Fibroblast of peridontal ligament (primary cell): ENCODE measurements around the gene RPL13A.
"Not testable (repeated sequence)": the region's sequence is repeated elsewhere in the genome, so short reads cannot be mapped to it uniquely, and the experiment has no call there.

Source experiments
- DNase-seq: peaks from one replicate; pipeline ENCODE4 v3.0.0-alpha.2; 2010; ENCODE audit errors: extremely low read depth

Gene RPL13A

DNA sequence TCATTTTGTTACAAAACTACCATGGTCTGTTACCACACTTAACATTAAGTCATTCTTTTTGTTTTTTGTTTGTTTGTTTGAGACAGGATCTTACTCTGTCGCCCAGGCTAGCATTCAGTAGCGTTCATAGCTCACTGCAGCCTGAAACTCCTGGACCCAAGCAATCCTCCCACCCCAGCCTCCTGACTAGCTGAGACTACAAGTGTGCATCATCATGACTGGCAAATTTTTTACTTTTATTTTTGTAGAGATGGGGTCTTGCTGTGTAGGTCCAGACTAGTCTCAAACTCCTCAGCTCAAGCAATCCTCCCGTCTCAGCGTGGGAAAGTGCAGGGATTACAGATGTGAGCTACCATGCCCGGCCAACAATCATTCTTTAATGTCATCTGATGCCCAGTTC, 31.1 kb upstream of the RPL13A start:
- DNase-seq, result no peak

DNA sequence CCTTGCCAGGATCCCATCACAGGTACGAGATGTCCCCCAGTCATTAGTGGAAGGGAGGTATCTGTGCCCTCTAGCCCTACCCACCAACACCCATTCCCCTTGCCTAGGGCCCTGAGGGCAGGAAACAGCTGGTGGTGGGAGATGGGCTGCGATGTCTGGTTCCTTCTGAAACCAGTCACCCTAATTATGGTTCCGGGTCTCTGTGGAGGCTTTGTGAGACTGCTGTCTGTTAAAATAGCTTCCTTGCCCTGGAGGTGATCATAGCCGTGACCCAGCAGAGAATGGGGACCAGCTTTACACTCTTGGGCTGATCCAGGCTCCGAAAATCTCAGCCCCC, 28.9 kb upstream of the RPL13A start:
- no peak for DNase-seq

DNA sequence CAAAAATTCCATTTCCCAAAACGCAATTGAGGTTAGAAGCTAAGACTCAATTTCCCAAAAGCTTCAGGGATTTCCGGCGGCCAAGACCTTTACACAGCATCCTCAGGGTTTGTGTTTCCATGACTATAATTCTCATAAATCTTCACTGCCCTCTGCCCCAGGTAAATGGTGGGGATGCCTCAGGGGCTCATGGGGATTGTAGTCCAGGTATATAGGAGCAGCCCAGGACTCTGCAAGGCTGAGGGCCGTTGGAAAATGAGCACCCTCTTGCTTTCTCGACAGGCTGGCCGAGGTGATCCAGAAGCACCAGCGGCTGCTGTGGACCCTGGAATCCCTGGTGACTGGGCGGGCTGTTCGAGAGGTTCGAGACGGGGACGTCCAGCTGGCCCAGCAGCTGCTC, 28.0 kb upstream of the RPL13A start:
- no peak for DNase-seq

DNA sequence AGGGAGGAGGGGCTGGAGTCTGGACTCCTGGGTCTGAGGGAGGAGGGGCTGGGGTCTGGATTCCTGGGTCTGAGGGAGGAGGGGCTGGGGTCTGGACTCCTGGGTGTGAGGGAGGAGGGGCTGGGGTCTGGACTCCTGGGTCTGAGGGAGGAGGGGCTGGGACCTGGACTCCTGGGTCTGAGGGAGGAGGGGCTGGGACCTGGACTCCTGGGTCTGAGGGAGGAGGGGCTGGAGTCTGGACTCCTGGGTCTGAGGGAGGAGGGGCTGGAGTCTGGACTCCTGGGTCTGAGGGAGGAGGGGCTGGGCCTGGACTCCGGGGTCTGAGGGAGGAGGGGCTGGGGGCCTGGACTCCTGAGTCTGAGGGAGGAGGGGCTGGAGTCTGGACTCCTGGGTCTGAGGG, 26.3 kb upstream of the RPL13A start:
- DNase-seq, result not testable (repeated sequence)

DNA sequence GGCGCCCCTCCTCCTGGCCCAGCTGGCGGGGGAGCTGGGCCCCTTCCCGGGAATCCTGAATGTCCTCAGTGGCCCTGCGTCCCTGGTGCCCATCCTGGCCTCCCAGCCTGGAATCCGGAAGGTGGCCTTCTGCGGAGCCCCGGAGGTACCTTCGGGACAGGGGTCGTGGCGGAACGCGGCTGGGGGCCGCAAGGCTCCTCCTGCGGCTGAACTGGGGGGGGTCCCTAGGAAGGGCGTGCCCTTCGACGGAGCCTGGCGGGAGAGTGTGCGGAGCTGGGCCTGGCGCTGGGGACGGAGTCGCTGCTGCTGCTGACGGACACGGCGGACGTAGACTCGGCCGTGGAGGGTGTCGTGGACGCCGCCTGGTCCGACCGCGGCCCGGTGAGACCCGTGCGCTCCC, 25.8 kb upstream of the RPL13A start:
- DNase-seq, result no peak

DNA sequence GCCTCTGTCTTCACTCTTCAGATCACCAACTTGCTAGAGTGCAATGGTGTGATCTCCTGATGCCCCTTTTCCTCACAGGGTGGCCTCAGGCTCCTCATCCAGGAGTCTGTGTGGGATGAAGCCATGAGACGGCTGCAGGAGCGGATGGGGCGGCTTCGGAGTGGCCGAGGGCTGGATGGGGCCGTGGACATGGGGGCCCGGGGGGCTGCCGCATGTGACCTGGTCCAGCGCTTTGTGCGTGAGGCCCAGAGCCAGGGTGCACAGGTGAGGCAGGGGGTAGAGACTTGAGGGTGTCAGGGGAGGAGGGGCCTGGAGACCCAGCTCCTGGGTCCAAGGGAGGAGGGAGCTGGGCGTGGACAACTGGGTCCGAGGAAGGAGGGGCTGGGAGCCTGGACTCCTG, 24.9 kb upstream of the RPL13A start:
- no peak for DNase-seq

DNA sequence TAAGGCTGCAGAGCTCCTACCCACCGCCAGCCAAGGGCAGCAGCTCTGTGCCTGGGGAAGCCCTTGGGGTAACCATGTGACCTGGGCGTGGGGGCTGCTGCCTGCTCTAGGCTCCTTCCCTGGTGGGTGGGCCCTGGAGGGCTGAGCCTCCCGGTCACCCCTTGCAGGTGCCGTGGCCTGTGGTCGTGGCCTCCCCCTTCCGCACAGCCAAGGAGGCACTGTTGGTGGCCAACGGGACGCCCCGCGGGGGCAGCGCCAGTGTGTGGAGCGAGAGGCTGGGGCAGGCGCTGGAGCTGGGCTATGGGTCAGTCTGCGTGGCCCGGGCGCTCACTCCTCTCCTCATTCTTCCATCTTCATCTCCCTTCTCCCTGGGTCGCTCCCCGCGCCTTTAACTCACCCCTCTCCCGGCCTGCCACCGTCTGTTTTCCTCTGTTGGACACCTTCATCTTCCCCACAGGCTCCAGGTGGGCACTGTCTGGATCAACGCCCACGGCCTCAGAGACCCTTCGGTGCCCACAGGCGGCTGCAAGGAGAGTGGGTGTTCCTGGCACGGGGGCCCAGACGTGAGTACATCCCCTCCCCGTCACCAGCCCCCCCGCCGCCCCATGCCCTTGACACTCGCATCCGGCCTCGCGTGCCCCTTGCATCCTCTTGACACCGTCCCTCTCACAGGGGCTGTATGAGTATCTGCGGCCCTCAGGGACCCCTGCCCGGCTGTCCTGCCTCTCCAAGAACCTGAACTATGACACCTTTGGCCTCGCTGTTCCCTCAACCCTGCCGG, 23.3 kb upstream of the RPL13A start:
- DNase-seq, result no peak

DNA sequence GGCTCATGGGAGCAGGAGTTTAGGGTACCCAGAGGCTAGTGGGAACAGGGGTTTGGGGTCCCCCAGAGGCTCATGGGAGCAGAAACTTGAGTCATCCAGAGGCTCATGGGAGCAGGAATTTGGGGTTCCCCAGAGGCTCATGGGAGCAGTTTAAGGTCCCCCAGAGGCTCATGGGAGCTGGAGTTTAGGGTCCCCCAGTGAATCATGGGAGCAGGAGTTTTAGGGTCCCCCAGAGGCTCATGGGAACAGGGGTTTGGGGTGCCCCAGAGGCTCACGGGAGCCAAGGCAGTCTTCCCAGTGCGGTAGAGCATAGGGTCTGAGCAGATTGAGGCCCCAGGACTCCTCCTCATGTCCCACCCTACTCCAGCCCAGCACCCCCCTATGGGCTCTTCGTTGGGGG, 22.0 kb upstream of the RPL13A start:
- no peak for DNase-seq

DNA sequence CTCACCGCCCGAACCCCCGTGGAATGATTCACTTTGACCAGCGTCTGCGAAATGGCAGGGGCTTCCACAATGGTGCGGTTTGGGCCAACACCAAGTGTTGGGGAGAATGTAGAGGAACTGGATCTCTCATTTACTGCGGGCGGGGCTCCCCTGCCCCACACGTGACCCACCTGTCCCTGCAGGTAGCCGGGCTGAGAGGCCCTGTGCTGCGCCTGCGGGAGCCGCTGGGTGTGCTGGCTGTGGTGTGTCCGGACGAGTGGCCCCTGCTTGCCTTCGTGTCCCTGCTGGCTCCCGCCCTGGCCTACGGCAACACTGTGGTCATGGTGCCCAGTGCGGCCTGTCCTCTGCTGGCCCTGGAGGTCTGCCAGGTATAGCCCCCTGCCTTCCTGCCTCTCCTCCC, 19.2 kb upstream of the RPL13A start:
- no peak for DNase-seq

DNA sequence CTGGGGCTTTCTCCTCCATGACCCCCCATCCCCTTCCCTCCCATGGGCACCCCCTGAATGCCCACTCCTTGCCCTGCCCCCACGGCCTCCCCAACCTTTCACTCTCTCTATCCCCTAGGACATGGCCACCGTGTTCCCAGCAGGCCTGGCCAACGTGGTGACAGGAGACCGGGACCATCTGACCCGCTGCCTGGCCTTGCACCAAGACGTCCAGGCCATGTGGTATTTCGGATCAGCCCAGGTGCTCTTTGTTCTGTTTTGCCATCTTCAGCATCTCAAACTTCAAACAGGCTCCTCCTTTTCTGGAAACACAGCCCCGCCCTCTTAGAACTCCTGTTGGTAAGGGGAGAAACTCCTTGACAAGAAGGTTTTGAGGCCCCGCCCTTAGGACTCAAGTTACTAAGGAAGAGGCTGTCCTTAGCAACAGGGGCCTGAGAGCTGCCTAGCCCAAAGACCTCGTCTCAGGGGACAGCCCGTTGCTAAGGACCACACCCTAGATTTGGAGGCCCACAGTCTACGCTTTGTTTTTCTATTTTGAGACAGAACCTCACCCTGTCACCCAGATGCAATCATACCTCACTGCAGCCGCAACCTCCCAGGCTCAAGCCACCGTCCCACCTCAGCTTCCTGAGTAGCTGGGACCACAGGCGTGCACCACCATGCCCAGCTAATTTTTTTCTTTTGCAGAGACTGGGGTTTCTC, 18.5 kb upstream of the RPL13A start:
- DNase-seq, result peak; percentile 71

DNA sequence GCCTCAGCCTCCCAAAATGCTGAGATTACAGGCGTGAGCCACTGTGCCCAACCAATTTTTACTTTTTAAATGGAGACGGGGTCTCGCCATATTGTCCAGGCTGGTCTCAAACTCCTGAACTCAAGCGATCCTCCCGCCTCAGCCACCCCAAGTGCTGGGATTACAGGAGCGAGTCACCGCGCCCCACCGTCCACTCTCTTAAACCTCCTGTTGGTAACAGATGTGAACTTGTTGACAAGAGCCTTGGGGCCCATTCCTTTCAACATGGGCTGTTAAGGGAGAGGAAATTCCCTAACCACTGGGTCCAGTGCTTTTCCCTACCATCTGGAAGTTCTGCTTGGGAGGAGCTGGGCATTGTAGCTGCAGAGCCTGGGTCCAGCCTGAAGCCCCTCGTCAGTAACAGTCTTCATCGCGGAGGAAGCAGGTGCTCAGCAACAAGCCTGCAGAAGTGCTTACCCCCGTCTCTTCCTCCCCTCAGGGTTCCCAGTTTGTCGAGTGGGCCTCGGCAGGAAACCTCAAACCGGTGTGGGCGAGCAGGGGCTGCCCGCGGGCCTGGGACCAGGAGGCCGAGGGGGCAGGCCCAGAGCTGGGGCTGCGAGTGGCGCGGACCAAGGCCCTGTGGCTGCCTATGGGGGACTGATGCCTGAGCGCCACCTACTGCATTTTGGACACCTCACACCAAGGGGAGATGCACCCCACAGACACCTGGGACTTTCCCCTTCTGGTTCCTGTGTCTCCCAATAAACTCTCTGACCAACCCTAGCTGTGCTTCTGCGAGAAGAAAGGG, 17.4 kb upstream of the RPL13A start:
- no peak for DNase-seq

DNA sequence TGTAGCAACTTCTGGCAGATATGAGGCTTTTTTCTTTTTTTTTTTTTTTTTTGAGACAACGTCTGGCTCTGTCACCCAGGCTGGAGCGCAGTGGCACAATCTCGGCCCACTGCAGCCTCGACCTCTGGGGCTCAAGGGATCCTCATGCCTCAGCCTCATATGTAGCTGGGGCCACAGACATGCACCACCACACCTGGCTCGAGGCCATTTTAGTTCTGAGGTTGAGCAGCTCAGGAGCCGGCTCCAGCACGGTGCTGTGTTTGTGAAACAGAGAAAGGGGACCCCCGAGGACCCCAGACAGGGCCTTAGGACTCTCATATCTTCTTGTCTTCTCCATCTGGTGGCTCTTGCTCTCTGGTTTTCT, 16.8 kb upstream of the RPL13A start:
- no peak for DNase-seq

DNA sequence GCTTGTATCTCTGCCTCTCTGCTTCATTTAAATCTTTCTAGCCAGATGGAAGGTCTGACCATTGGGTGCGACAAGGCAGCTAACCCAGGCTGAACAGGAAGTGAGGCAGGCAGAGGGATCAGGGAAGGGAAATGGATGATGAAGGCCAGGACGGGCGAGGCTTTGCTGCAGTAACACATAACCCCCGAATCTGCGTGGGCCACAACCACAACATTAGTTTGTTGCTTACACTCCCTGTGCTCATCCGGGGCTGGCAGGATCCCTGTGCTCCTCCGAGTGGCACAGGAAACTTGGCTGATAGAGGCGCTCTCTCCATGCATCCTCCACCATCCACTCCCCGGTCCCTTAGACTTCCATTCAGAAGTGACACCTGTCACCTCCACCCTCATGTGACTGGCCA, 14.5 kb upstream of the RPL13A start:
- no peak for DNase-seq

DNA sequence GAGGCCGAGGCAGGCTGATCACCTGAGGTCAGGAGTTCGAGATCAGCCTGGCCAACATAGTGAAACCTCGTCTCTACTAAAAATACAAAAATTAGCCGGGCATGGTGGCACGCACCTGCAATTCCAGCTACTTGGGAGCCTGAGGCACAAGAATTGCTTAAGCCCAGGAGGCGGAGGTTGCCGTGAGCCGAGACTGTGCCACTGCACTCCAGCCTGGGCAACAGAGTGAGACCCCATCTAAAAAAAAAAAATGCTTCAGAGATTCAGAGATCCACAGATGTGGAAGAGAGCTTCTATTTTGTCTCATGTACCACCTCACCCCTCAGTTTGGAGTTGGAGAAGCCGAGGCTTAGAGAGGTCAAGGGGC, 13.9 kb upstream of the RPL13A start:
- DNase-seq, result not testable (repeated sequence)

DNA sequence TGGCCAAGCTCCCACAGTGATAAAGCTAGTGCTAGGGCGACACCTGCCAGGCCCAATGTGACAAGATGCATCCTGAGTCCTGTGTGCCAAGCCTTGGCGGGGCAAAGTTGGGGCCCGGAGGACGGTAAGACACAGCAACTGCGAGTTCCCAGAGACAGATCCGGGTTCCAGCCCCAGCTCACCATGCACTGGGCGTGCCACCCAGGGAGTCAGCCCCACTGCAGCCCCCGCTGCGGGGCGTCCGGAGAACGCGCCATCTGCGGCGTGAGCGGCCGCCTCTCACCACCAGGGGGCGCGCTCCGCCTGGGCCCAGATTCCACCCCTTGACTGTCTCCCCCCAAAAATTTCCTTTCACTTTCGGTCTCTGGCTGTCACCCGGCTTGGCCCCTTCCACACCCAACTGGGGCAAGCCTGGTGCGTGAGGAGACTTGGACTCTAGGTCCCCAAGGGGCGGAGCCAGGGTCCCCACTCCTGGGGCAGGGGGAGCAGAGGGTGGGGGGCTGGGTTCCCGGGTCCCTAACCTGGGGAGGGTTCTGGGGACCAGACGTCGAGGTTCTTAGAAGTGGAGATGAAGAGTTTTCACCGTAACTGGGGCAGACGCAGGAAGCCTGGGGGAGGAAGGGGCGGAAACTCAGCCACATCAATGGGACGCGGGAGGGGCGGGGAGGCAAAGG, 13.4 kb upstream of the RPL13A start, which contains the start of gene FLT3LG:
Gene FLT3LG (plus strand): TSS at position 348 of the 674 bp plus-strand sequence. CDS start 425 bp downstream, outside the sequence.
- peak; percentile 76 for DNase-seq

DNA sequence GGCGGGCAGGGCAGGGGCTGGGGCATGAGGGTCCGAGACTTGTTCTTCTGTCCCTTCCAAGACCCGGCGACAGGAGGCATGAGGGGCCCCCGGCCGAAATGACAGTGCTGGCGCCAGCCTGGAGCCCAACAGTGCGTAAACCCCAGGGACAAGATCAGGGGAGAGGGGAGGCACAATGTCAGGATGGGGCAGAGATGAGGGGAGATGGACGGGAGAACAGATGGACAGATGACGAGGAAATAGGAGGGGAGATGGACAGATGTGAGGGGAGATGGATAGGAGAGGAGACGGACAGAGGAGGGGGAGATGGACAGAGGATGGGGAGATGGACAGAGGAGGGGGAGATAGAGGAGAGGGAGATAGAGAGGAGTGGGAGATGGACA, 12.9 kb upstream of the RPL13A start:
- no peak for DNase-seq

DNA sequence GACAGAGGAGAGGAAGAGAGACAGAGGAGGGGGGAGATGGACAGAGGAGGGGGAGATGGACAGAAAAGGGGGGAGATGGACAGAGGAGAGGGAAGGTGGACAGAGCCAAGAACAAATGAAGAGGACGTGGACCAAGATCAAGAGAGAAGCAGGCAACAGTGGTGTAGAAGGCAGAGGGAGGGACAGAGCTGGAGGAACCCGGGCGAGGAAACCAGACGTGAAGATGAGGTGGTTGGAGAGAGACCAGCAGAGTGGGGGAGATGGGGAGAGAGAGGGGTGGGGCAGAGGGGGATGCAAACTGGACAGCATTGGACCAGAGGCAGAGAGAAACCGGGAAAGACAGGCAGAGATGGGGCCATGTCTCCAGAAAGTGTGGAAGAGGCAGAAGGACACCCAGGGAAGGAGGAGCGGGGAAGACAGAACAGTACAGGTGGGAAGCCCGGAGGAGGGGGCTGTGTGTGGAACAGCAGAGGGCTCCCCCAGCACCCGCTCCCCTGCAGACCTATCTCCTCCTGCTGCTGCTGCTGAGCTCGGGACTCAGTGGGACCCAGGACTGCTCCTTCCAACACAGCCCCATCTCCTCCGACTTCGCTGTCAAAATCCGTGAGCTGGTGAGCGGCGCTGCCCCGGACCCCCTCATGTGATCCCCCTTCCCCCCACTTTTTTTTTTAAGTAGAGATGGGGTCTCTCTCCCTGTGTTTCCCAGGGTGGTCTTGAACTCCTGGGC, 12.1 kb upstream of the RPL13A start:
- no peak for DNase-seq

DNA sequence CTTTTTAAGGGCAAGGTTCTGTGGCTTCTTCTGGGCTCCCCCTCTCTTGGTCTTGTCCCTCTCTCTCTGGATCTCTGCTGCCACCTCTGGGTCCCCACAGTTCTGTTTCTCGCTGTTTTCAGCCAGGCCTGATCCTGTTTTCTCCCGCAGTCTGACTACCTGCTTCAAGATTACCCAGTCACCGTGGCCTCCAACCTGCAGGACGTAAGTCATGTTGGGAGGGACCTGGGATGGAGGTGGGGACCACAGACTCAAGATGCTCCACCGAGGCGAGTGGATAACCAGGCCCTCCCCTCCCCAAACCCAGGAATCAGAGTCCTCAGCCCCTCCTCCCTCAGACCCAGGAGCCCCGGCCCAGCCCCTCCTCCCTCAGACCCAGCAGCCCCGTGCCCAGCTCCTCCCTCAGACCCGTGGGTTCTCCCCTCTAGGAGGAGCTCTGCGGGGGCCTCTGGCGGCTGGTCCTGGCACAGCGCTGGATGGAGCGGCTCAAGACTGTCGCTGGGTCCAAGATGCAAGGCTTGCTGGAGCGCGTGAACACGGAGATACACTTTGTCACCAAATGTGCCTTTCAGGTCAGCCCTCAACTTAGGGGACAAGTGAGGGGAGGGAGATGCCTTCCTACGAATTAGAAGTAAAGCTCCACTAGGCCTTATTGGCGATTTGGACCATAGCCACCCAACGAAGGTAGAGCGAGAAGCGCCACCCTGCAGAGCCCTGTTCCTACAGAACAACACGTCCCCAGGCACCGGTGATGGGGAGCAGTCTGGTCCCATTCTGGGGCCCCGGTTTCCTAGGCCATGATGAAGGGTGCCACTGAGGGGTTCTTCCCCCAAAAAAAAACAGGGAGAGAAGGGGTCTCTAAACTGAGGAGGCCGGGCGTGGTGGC, 11.2 kb upstream of the RPL13A start:
- no peak for DNase-seq

DNA sequence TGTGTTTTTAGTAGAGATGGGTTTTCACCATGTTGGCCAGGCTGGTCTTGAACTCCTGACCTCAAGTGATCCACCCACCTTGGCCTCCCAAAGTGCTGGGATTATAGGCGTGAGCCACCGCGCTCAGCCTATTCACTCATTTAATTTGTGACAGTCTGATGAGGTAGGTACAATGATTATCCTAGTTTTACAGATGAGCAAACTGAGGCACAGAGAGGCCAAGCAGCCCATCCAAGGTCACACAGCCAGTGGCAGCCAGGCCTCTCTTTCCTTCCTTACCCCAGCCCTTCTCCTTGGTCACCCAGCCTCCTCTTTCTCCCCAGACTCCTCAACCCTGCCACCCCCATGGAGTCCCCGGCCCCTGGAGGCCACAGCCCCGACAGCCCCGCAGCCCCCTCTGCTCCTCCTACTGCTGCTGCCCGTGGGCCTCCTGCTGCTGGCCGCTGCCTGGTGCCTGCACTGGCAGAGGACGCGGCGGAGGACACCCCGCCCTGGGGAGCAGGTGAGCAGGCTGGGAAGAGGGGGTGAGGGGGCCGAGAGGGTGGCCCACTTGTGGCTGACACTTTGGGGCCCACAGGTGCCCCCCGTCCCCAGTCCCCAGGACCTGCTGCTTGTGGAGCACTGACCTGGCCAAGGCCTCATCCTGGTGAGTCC, 7.3 kb upstream of the RPL13A start:
- no peak for DNase-seq

DNA sequence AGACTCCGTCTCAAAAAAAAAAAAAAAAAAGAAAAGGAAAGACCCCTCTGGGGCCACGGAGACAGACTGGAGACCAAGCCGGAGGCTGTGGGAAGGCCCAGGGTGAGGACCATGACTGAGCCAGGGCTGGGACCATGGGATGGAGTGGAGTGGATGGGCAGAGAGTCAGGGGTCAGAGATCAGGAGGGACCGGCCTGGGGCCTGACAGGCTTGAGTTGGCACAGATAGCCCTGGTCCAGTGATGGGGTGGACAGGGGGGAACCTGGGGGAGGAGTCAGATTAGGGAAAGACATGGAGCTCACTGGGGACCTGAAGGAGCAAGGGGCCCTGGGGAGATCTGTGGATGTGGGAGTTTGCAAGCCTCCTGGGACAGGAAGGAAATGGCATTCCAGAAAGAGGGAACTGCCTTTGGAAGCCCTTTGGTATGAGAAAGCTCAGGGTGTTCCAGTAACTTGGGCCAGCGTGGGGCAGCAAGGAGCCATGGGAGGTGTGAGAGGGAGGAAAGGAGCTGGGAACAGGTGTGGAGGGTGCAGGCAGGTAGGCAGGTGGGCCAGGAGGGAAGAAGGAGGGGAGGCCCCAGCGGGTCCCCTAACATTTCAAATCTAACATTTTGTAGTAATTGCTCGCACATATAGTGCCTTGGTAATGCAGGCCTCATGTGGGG, 6.3 kb upstream of the RPL13A start:
- DNase-seq, result no peak
